D721Med (cell line): ENCODE results near the gene CCM2.

Experiments
- DNase-seq: peaks from one replicate; pipeline ENCODE4 v3.0.0; 2011; ENCODE audit warnings: low spot score; ENCODE audit not compliant: insufficient read length
- FAIRE-seq: peaks from 2 replicates; lab custom pipeline; 2011; peaks lifted over from hg19 to GRCh38; lab: Jason Lieb, UNC
- TF ChIP-seq, protein P1 (sequence below): IDR thresholded peaks from 2 replicates; pipeline ENCODE4 v1.5.1; 2012; ENCODE audit warnings: mild to moderate bottlenecking, control low read depth; ENCODE audit not compliant: insufficient read depth; ENCODE audit errors: missing control alignments

Gene CCM2

DNA sequence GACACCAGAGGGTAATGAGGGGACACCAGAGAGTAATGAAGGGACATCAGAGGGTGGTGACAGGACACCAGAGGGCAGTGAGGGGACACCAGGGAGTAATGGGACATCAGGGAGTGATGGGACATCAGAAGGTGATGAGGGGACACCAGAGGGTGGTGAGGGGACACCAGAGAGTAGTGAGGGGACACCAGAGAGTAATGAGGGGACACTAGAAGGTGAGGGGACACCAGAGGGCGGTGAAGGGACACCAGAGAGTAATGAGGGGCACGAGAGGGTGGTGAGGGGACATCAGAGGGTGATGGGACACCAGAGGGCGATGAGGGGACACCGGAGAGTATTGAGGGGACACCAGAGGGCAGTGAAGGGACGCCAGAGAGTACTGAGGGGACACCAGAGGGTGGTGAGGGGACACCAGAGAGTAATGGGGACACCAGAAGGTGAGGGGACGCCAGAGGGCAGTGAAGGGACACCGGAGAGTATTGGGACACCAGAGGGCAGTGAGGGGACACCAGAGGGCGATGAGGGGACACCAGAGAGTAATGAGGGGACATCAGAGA lies 78.2 kb downstream of the CCM2 start:
- TF ChIP-seq, protein P1, sequence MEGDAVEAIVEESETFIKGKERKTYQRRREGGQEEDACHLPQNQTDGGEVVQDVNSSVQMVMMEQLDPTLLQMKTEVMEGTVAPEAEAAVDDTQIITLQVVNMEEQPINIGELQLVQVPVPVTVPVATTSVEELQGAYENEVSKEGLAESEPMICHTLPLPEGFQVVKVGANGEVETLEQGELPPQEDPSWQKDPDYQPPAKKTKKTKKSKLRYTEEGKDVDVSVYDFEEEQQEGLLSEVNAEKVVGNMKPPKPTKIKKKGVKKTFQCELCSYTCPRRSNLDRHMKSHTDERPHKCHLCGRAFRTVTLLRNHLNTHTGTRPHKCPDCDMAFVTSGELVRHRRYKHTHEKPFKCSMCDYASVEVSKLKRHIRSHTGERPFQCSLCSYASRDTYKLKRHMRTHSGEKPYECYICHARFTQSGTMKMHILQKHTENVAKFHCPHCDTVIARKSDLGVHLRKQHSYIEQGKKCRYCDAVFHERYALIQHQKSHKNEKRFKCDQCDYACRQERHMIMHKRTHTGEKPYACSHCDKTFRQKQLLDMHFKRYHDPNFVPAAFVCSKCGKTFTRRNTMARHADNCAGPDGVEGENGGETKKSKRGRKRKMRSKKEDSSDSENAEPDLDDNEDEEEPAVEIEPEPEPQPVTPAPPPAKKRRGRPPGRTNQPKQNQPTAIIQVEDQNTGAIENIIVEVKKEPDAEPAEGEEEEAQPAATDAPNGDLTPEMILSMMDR: no peak
- no peak for DNase-seq
- no peak for FAIRE-seq

DNA sequence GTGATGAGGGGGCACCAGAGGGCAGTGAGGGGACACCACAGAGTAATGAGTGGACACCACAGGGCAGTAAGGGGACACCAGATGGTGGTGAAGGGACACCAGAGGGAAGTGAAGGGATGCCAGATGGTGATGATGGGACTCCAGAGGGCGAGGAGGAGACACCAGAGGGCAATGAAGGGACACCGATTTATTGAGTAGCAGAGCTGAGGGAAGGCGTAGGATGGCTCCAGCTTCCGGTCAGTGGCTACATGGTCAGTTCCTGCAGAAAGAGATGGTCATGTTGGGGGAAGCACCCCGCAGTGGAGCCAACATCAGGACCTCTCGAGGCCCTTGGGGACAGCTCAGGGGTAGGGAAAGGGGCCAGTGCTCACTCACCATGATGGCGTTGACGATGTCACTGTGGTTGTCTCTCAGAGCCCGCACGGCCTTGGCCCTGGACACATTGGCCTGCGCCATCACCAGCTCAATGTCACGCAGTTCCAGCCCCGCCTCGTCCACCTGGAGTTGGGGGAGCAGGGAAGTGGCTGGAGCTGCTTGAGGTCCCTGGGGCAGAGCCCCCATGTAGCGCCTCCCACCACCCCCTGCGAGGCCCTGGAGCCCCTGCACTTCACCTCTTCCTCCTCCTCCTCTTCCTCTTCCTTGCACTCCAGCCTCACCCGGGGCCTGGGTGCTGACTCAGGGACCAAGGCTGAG lies 80.4 kb downstream of the CCM2 start:
- TF ChIP-seq, protein P1: no peak
- FAIRE-seq: no peak
- DNase-seq: no peak

DNA sequence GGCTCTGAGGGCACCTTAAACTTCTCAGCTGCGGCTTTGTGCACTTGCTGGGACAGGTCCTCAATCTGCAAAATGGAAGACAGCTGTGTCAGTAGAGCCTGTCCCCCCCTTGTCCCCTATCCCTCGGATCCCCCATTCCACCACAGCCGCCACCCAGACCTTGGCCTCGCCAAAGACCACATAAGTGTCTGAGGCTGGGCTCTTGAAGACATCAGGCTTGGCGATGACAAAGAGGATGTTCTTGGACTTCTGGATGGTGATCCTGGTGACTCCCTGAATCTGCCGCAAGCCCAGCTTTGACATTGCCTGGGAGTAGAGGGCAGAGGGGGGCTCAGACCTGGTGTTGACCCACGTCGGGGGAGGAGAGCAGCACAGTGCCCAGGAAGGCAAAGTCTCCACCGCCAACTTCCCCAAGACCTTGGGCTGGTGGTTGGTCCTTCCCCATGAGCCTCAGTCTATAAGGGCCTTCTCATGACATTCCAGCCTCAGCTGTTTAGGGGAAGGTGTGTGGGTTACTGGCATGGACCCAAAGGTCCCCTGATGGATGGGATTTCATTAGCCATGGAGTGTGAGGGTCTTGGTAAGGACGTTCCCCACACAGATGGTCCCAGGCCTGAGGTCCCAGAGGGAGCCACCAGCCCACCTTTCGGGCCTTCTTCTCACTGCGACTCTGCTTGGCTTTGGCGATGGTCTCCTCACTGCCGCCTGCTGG lies 81.1 kb downstream of the CCM2 start:
- no peak for DNase-seq
- no peak for FAIRE-seq
- TF ChIP-seq, protein P1: no peak

DNA sequence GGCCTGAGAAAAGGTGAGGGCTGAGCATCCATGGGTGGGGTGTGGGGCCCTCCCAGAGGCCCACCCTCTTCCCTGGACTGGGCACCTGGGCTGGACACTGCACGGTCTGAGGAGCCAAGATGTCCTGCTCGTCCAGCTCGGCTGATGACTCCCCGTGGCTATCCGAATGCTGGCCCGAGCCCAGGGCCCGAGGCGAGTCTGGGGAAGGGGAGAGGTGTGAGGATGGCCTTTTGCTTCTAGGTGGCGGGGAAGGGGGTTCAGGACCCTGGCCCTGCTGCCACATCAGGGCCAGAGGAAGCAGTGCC lies 81.6 kb downstream of the CCM2 start:
- no peak for FAIRE-seq
- DNase-seq: no peak
- TF ChIP-seq, protein P1: no peak

DNA sequence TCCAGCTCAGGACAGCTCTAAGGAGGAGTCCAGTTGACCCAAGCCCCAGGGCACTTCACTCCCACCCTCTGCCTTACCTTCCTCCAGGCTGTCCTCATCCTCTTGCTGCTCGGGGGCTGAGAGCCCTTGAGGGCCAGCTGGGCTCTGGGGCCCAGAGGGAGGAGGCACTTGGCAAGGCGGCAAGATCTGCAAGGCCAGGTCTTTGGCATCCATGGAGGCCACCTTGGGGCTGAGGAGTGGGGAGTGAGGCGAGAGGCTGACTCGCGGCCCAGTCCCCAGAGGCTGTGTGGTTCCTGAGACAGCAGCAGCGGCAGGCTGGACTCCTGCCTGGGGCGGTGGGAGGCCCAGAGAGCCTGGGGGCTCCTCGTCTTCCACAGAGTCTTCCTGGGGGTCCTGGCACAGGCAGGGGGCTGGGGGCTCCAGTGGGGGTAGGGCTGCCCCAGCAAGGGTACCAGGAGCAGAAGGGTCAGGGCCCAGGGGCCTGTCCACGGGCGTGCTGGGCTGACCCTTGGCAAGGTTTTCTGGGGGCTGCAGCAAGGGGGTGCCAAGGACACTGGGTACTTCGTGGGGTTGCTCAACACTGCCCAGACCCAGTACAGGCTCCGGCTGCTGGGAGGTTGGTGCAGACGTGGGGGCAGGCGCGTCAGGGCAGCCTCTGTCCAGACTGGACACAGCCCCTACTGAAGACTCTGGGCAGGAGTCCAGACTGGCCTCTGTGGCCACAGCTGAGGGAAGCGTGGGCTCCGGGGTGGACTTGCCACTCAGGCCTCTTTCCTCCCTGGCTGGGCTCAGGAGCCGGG lies 82.2 kb downstream of the CCM2 start:
- TF ChIP-seq, protein P1: no peak
- DNase-seq (no peak), FAIRE-seq (no peak)

DNA sequence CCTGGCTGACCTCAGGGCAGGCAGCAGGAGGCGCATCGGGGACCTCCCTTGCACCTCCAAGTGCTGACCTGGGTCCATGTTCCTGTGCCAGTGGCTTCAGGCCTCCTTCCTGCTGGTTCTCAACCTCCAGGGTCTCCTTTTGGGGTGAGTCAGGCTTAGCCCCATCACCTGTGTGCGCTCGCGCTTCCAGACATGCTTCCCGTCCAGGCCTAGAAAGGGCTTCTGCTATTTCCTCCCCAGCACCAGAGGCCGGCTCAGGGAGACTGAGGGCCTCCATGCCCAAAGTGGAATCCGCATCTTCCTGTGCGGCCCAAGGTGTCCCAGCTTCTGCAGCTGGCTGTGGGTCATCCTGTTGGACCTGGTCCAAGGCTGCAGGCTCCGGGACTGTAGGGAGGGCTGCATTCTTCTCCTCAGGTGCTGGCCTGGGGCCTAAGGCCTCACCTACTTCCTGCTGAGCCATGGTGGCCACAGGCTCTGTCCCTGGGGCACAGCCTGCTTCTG lies 82.9 kb downstream of the CCM2 start:
- FAIRE-seq (no peak), DNase-seq (no peak)
- TF ChIP-seq, protein P1: no peak
